Putamen (tissue), 1 donor: ENCODE measurements around the gene FBXL15.

ENCODE experiments used
- DNase-seq: peaks from one replicate; pipeline ENCODE4 v3.0.0-alpha.2; 2016; ENCODE audit warnings: low spot score

The FBXL15 gene

GRCh38 chr10:102457591-102458150 is 37.0 kb downstream of the FBXL15 start:
- no peak for DNase-seq

- no peak for DNase-seq
These were observed 38.0 kb downstream of the FBXL15 start for GRCh38 chr10:102458656-102459055.

- DNase-seq: no peak
These were observed 40.2 kb downstream of the FBXL15 start for GRCh38 chr10:102460836-102461186.

GRCh38 chr10:102461187-102462054 is 40.8 kb downstream of the FBXL15 start:
- DNase-seq: peak; percentile 87

GRCh38 chr10:102462512-102463054 is 41.9 kb downstream of the FBXL15 start:
- no peak for DNase-seq

GRCh38 chr10:102463983-102464382 is 43.3 kb downstream of the FBXL15 start:
- DNase-seq: no peak

GRCh38 chr10:102465466-102465865 is 44.8 kb downstream of the FBXL15 start:
- DNase-seq: no peak

- DNase-seq: no peak
These were observed 46.7 kb downstream of the FBXL15 start for GRCh38 chr10:102467318-102467717.

GRCh38 chr10:102467971-102468438 is 47.4 kb downstream of the FBXL15 start:
- no peak for DNase-seq

- no peak for DNase-seq
These were observed 48.0 kb downstream of the FBXL15 start for GRCh38 chr10:102468683-102469082.

GRCh38 chr10:102470579-102471546 is 50.2 kb downstream of the FBXL15 start:
- DNase-seq: no peak
